H9 (cell line): Measurements from ENCODE around the gene SOX3. TPM values are rescaled to one million over a fixed set of nuclear protein-coding genes. Genes with fewer than 3 reads are reported as not detected.

Source experiments
- DNase-seq: peaks from one replicate; pipeline ENCODE4 v3.0.0-alpha.2; 2017
- H2AFZ ChIP-seq: one replicate; pipeline ENCODE4 v1.6.1; 2013; ENCODE audit warnings: mild to moderate bottlenecking, low read length, control low read depth, moderate library complexity
- H2AK5ac ChIP-seq: 2 replicates; pipeline ENCODE4 v1.6.1; 2013; ENCODE audit warnings: low read length, control low read depth, mixed read lengths; ENCODE audit not compliant: insufficient read length
- H2BK120ac ChIP-seq: one replicate; pipeline ENCODE4 v1.6.1; 2013; ENCODE audit warnings: low read depth, mild to moderate bottlenecking, low read length, control low read depth, inconsistent platforms; ENCODE audit not compliant: poor library complexity, severe bottlenecking
- H2BK12ac ChIP-seq: 2 replicates; pipeline ENCODE4 v1.6.1; 2013; ENCODE audit warnings: low read length, control low read depth, mixed read lengths, low read depth; ENCODE audit not compliant: insufficient read length
- H2BK15ac ChIP-seq: 2 replicates; pipeline ENCODE4 v1.6.1; 2013; ENCODE audit warnings: low read depth, low read length, control low read depth
- H2BK20ac ChIP-seq: one replicate; pipeline ENCODE4 v1.6.1; 2013; ENCODE audit warnings: low read depth, mild to moderate bottlenecking, low read length, control low read depth, inconsistent platforms; ENCODE audit not compliant: poor library complexity, severe bottlenecking
- H2BK5ac ChIP-seq: 2 replicates; pipeline ENCODE4 v1.6.1; 2013; ENCODE audit warnings: low read length, control low read depth, mixed read lengths; ENCODE audit not compliant: insufficient read length
- H3K14ac ChIP-seq: 2 replicates; pipeline ENCODE4 v1.6.1; 2013; ENCODE audit warnings: low read length, control low read depth; ENCODE audit not compliant: insufficient read depth
- H3K18ac ChIP-seq: 2 replicates; pipeline ENCODE4 v1.6.1; 2013; ENCODE audit warnings: low read depth, mild to moderate bottlenecking, mixed read lengths, low read length, control low read depth; ENCODE audit not compliant: insufficient read length
- H3K23ac ChIP-seq: 2 replicates; pipeline ENCODE4 v1.6.1; 2013; ENCODE audit warnings: low read length, control low read depth, mixed read lengths, low read depth; ENCODE audit not compliant: insufficient read length
- H3K23me2 ChIP-seq: 2 replicates; pipeline ENCODE4 v1.6.1; 2013; ENCODE audit warnings: low read depth, mild to moderate bottlenecking, mixed read lengths, low read length, control low read depth; ENCODE audit not compliant: insufficient read length, poor library complexity, severe bottlenecking
- H3K27ac ChIP-seq: 2 replicates; pipeline ENCODE4 v1.5.1; 2013; ENCODE audit warnings: low read length, control low read depth, mixed read lengths, low read depth; ENCODE audit not compliant: insufficient read length
- H3K27me3 ChIP-seq: 2 replicates; pipeline ENCODE4 v1.6.1; 2013; ENCODE audit warnings: low read length, control low read depth, inconsistent platforms; ENCODE audit not compliant: insufficient read depth
- H3K4ac ChIP-seq: 2 replicates; pipeline ENCODE4 v1.6.1; 2013; ENCODE audit warnings: low read depth, mild to moderate bottlenecking, control low read depth, inconsistent platforms, low read length, moderate library complexity
- H3K4me1 ChIP-seq: 2 replicates; pipeline ENCODE4 v1.6.1; 2013; ENCODE audit warnings: low read length, control low read depth, inconsistent platforms; ENCODE audit not compliant: insufficient read depth
- H3K4me2 ChIP-seq: 2 replicates; pipeline ENCODE4 v1.6.1; 2013; ENCODE audit warnings: low read length, control low read depth, mixed read lengths; ENCODE audit not compliant: insufficient read length, insufficient read depth
- H3K56ac ChIP-seq: 2 replicates; pipeline ENCODE4 v1.6.1; 2013; ENCODE audit warnings: low read depth, mild to moderate bottlenecking, mixed read lengths, low read length, control low read depth; ENCODE audit not compliant: insufficient read length
- H3K79me1 ChIP-seq: 2 replicates; pipeline ENCODE4 v1.6.1; 2013; ENCODE audit warnings: low read depth, mild to moderate bottlenecking, moderate library complexity, low read length, control low read depth, inconsistent platforms; ENCODE audit not compliant: insufficient read depth, poor library complexity, severe bottlenecking
- H3K79me2 ChIP-seq: 2 replicates; pipeline ENCODE4 v1.6.1; 2013; ENCODE audit warnings: low read length, control low read depth, inconsistent platforms; ENCODE audit not compliant: insufficient read depth
- H3K9ac ChIP-seq: 2 replicates; pipeline ENCODE4 v1.6.1; 2013; ENCODE audit warnings: low read length, control low read depth, mixed read lengths; ENCODE audit not compliant: insufficient read length; ENCODE audit errors: extremely low read depth
- H3K9me3 ChIP-seq: one replicate; pipeline ENCODE4 v1.6.1; 2013; ENCODE audit warnings: low read depth, low read length, inconsistent platforms; ENCODE audit not compliant: control insufficient read depth
- H3T11ph ChIP-seq: one replicate; pipeline ENCODE4 v1.6.1; 2013; ENCODE audit warnings: mild to moderate bottlenecking, low read length, control low read depth, inconsistent platforms
- H4K20me1 ChIP-seq: one replicate; pipeline ENCODE4 v1.6.1; 2013; ENCODE audit not compliant: control insufficient read depth, insufficient read length, insufficient read depth
- H4K5ac ChIP-seq: 2 replicates; pipeline ENCODE4 v1.6.1; 2013; ENCODE audit warnings: low read depth, mild to moderate bottlenecking, mixed read lengths, low read length, control low read depth; ENCODE audit not compliant: insufficient read length
- H4K8ac ChIP-seq: replicated peaks from 2 replicates; pipeline ENCODE4 v1.6.1; 2013; ENCODE audit warnings: low read length, control low read depth, mixed read lengths, low read depth; ENCODE audit not compliant: insufficient read length
- H4K91ac ChIP-seq: 2 replicates; pipeline ENCODE4 v1.6.1; 2013; ENCODE audit warnings: low read depth, mild to moderate bottlenecking, moderate library complexity, mixed read lengths, low read length, control low read depth; ENCODE audit not compliant: insufficient read length
- H3K27ac Mint-ChIP-seq, 3 experiments: 2 replicates in 2 of 3; 3 replicates in 1 of 3; pipeline ENCODE4 v1.8.0; 2020 to 2021; ENCODE audit warnings: mixed read lengths in 3 of 3, mild to moderate bottlenecking in 1 of 3, moderate library complexity in 1 of 3
- H3K27me3 Mint-ChIP-seq: 2 replicates; pipeline ENCODE4 v1.8.0; 2021; ENCODE audit warnings: low read depth, mild to moderate bottlenecking, moderate library complexity, mixed read lengths
- H3K36me3 Mint-ChIP-seq, 3 experiments: 2 replicates in 2 of 3; 3 replicates in 1 of 3; pipeline ENCODE4 v1.8.0; 2020 to 2021; ENCODE audit warnings: low read depth in 3 of 3, mixed read lengths in 3 of 3; ENCODE audit not compliant: insufficient read depth in 1 of 3
- H3K4me1 Mint-ChIP-seq, 2 experiments: 2 replicates each; pipeline ENCODE4 v1.8.0; 2020; ENCODE audit warnings: mixed read lengths in 2 of 2
- H3K4me3 Mint-ChIP-seq, 2 experiments: 2 replicates in 1 of 2; 3 replicates in 1 of 2; pipeline ENCODE4 v1.8.0; 2020 to 2021; ENCODE audit warnings: mild to moderate bottlenecking in 2 of 2, mixed read lengths in 2 of 2, moderate library complexity in 1 of 2
- H3K9me3 Mint-ChIP-seq, 2 experiments: 2 replicates in 1 of 2; 3 replicates in 1 of 2; pipeline ENCODE4 v1.8.0; 2020; ENCODE audit warnings: mild to moderate bottlenecking in 2 of 2, mixed read lengths in 2 of 2, moderate library complexity in 1 of 2
- WGBS: extraction: QIAGEN DNeasy Blood & Tissue Kit; methylation state at CpG from one replicate; pipeline ENCODE4 v1.1.7; 2013; ENCODE audit warnings: missing lambda C conversion rate, low lambda C conversion rate, mixed read lengths; ENCODE audit not compliant: insufficient read length; ENCODE audit errors: extremely low coverage; 5-methylcytosine and 5-hydroxymethylcytosine counted together
- total RNA-seq: library from RNA; stranded (reverse); gene quantifications from 2 replicates; pipeline ENCODE4 v1.2.1, GENCODE V29; 2021
- TF ChIP-seq, protein P1 (sequence below): fragments of 200-600 bp; sonication (generic); conservative IDR thresholded peaks from 3 replicates; pipeline ENCODE4 v1.8.0; 2021; ENCODE audit warnings: antibody characterized with exemption, mild to moderate bottlenecking

The SOX3 gene
- total RNA-seq, 1 experiment from 2014 or later = 7.7 TPM

DNA sequence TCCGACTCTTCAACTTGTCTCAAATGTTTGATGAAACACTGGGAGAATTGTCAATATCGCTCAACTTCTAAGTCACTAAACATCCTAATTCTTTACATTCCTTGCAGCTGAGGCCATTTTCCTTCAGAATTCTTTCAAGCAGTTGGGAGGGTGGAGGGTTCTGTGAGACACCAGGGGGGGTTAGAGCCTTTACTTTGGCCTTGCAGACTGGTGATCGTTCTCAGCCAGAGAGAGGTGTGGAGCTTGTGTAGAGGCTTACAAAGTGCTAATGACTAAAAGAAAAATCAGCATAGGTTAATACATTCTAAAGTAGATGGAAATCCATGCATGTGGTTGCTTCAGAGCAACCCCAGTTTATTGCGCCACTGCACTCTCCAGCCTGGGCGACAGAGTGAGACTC lies 21.3 kb upstream of the SOX3 start:
- no peak overlapping the region for H3T11ph ChIP-seq
- DNase-seq = peak; percentile 52

More for the DNA sequence above, 21.3 kb upstream of the SOX3 start:
- H3K4ac ChIP-seq = no peak overlapping the region
- Mint-ChIP-seq H3K36me3 (no peaks in the 10 kb centered on the region; a peak in 1 of 7 replicates), H3K4me1 (peaks cover 40 to 53% of the 10 kb centered on the region in 2 experiments), H3K27me3 (no peaks in the 10 kb centered on the region; the same call in 1 of the 2 replicates), H3K27ac (peak overlapping the region in 2 of 3 experiments; percentile 64 to 76; a peak in 5 of 7 replicates), H3K4me3 (peak overlapping the region in 1 of 2 experiments; percentile 28; a peak in 2 of 5 replicates), H3K9me3 (no peaks in the 10 kb centered on the region; a peak in 1 of 5 replicates)
- no peak overlapping the region for H2BK120ac ChIP-seq
- WGBS = no CpG with 5 or more reads among the region's 5 CpGs
- H3K79me2 ChIP-seq = no peaks in the 10 kb centered on the region
- H3K79me1 ChIP-seq = no peaks in the 10 kb centered on the region
- no peak overlapping the region for H3K18ac ChIP-seq
- H3K27ac ChIP-seq = peak overlapping the region; percentile 94
- no peak overlapping the region for H2BK5ac ChIP-seq
- no peak overlapping the region for H2BK12ac ChIP-seq
- no peaks in the 10 kb centered on the region for H4K20me1 ChIP-seq
- H3K9ac ChIP-seq = no peak overlapping the region
- TF ChIP-seq, protein P1, sequence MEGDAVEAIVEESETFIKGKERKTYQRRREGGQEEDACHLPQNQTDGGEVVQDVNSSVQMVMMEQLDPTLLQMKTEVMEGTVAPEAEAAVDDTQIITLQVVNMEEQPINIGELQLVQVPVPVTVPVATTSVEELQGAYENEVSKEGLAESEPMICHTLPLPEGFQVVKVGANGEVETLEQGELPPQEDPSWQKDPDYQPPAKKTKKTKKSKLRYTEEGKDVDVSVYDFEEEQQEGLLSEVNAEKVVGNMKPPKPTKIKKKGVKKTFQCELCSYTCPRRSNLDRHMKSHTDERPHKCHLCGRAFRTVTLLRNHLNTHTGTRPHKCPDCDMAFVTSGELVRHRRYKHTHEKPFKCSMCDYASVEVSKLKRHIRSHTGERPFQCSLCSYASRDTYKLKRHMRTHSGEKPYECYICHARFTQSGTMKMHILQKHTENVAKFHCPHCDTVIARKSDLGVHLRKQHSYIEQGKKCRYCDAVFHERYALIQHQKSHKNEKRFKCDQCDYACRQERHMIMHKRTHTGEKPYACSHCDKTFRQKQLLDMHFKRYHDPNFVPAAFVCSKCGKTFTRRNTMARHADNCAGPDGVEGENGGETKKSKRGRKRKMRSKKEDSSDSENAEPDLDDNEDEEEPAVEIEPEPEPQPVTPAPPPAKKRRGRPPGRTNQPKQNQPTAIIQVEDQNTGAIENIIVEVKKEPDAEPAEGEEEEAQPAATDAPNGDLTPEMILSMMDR = peak; percentile 55; the same call in 2 of the 3 replicates
- no peak overlapping the region for H4K5ac ChIP-seq
- H3K56ac ChIP-seq = no peak overlapping the region
- no peak overlapping the region for H2BK20ac ChIP-seq
- peaks cover 8% of the 10 kb centered on the region; the same call in 1 of the 2 replicates for H3K4me1 ChIP-seq
- H3K23me2 ChIP-seq = no peaks in the 10 kb centered on the region
- H3K9me3 ChIP-seq = no peaks in the 10 kb centered on the region
- no peak overlapping the region for H3K23ac ChIP-seq
- H2AK5ac ChIP-seq = no peak overlapping the region
- no peak overlapping the region for H4K8ac ChIP-seq
- H3K14ac ChIP-seq = no peak overlapping the region
- no peak overlapping the region for H2AFZ ChIP-seq
- no peak overlapping the region for H4K91ac ChIP-seq
- H3K27me3 ChIP-seq = no peaks in the 10 kb centered on the region; the same call in 1 of the 2 replicates
- no peak overlapping the region for H2BK15ac ChIP-seq
- peak overlapping the region; percentile 42 for H3K4me2 ChIP-seq
